GM23338 (cell line): ENCODE data around the gene GALNT15. TPM values are rescaled to one million over a fixed set of nuclear protein-coding genes. Genes with fewer than 3 reads are reported as not detected.
A peak's percentile ranks its signal among the peaks of the same experiment; 100 is the strongest.

Experiments
- ATAC-seq: fragments of 200-7000 bp; cut with Tn5 transposase; 3 replicates; pipeline ENCODE4 v1.9.1; 2020
- DNase-seq: peaks from one replicate; pipeline ENCODE4 v3.0.0-alpha.2; 2015; ENCODE audit warnings: low spot score
- H2AFZ ChIP-seq: fragments of 200-600 bp; sonication (generic); 2 replicates; pipeline ENCODE4 v1.8.0; 2016; ENCODE audit warnings: antibody characterized with exemption, mild to moderate bottlenecking, moderate library complexity
- H3F3A ChIP-seq: fragments of 200-600 bp; sonication (generic); replicated peaks from 2 replicates; pipeline ENCODE4 v1.8.0; 2017; ENCODE audit warnings: antibody characterized with exemption, mixed run types, low read depth
- H3K27ac ChIP-seq: fragments of 200-600 bp; sonication (generic); 2 replicates; pipeline ENCODE4 v1.6.1; 2016; ENCODE audit warnings: low read depth
- H3K27me3 ChIP-seq: fragments of 200-600 bp; sonication (generic); 2 replicates; pipeline ENCODE4 v1.8.0; 2016; ENCODE audit warnings: mild to moderate bottlenecking, mixed run types, moderate library complexity; ENCODE audit not compliant: insufficient read depth
- H3K36me3 ChIP-seq: fragments of 200-600 bp; sonication (generic); 2 replicates; pipeline ENCODE4 v1.8.0; 2016; ENCODE audit warnings: mild to moderate bottlenecking; ENCODE audit not compliant: insufficient read depth
- H3K4me1 ChIP-seq: fragments of 200-600 bp; sonication (generic); 2 replicates; pipeline ENCODE4 v1.8.0; 2016; ENCODE audit warnings: mild to moderate bottlenecking, moderate library complexity; ENCODE audit not compliant: insufficient read depth
- H3K4me2 ChIP-seq: fragments of 200-600 bp; sonication (generic); 2 replicates; pipeline ENCODE4 v1.7.1; 2017; ENCODE audit warnings: mixed run types
- H3K4me3 ChIP-seq: fragments of 200-600 bp; sonication (generic); 2 replicates; pipeline ENCODE4 v1.6.1; 2016; ENCODE audit warnings: mixed run types
- H3K79me2 ChIP-seq: fragments of 200-600 bp; sonication (generic); replicated peaks from 2 replicates; pipeline ENCODE4 v1.8.0; 2017; ENCODE audit warnings: mild to moderate bottlenecking; ENCODE audit not compliant: insufficient read depth
- H3K9me2 ChIP-seq: fragments of 200-600 bp; sonication (generic); 2 replicates; pipeline ENCODE4 v1.8.0; 2017; ENCODE audit not compliant: insufficient read depth
- H4K20me1 ChIP-seq: fragments of 200-600 bp; sonication (generic); replicated peaks from 2 replicates; pipeline ENCODE4 v1.8.0; 2017; ENCODE audit warnings: mild to moderate bottlenecking; ENCODE audit not compliant: insufficient read depth
- H3K27ac Mint-ChIP-seq: 2 replicates; pipeline ENCODE4 v1.8.0; 2020; ENCODE audit warnings: inconsistent platforms, mild to moderate bottlenecking, moderate library complexity, mixed read lengths
- H3K27me3 Mint-ChIP-seq: 3 replicates; pipeline ENCODE4 v1.8.0; 2022; ENCODE audit warnings: low read depth, mild to moderate bottlenecking, moderate library complexity, mixed read lengths, inconsistent platforms; ENCODE audit not compliant: insufficient read depth, poor library complexity
- H3K36me3 Mint-ChIP-seq: 3 replicates; pipeline ENCODE4 v1.8.0; 2021; ENCODE audit warnings: low read depth, mild to moderate bottlenecking, inconsistent platforms, moderate library complexity, mixed read lengths
- H3K4me1 Mint-ChIP-seq: 3 replicates; pipeline ENCODE4 v1.8.0; 2020; ENCODE audit warnings: mild to moderate bottlenecking, inconsistent platforms, mixed read lengths
- H3K4me3 Mint-ChIP-seq: 3 replicates; pipeline ENCODE4 v1.8.0; 2021; ENCODE audit warnings: moderate library complexity, mild to moderate bottlenecking, inconsistent platforms, mixed read lengths
- H3K9me3 Mint-ChIP-seq: 3 replicates; pipeline ENCODE4 v1.8.0; 2020; ENCODE audit warnings: moderate library complexity, mild to moderate bottlenecking, inconsistent platforms, mixed read lengths
- CREB1 ChIP-seq: fragments of 250-450 bp; sonication (Bioruptor Pico); IDR thresholded peaks from 2 replicates; pipeline ENCODE4 v1.5.0; 2020; ENCODE audit warnings: low read depth, mild to moderate bottlenecking, moderate library complexity
- NANOG ChIP-seq: IDR thresholded peaks from 2 replicates; pipeline ENCODE4 v1.6.1; 2016; ENCODE audit warnings: antibody characterized with exemption, borderline replicate concordance
- POLR2AphosphoS5 ChIP-seq: IDR thresholded peaks from 2 replicates; pipeline ENCODE4 v1.6.1; 2016; ENCODE audit warnings: antibody characterized with exemption, low read depth
- STAT1 ChIP-seq: IDR thresholded peaks from one replicate; pipeline ENCODE4 v1.6.1; 2016; ENCODE audit warnings: antibody characterized with exemption; ENCODE audit not compliant: unreplicated experiment
- ZNF331 ChIP-seq: fragments of 250-450 bp; sonication (Bioruptor Pico); IDR thresholded peaks from 2 replicates; pipeline ENCODE4 v1.5.0; 2020; ENCODE audit warnings: low read depth, mild to moderate bottlenecking, moderate library complexity
- polyA plus RNA-seq: library from polyadenylated mRNA; unstranded; fragments of >200 nt; fragmentation: Nextera tagmentation; extraction: Ambion mirVana; gene quantifications from 2 replicates; pipeline ENCODE4 v1.2.1, GENCODE V29; 2016
- total RNA-seq: library from RNA; depleted of rRNA; stranded (reverse); fragments of >200 nt; shearing (Covaris generic); gene quantifications from 2 replicates; pipeline ENCODE4 v1.2.3, GENCODE V29; 2014
- TF ChIP-seq, protein P1 (sequence below), 2 experiments: fragments of 200-600 bp in 1 of 2; sonication (generic) in 1 of 2; conservative IDR thresholded peaks; 2 replicates each; pipeline versions ENCODE4 v1.5.1 to v1.6.1; 2016 to 2017; ENCODE audit warnings: antibody characterized with exemption in 2 of 2, low read depth in 2 of 2, mild to moderate bottlenecking in 2 of 2, moderate library complexity in 1 of 2
- TF ChIP-seq, protein P2 (sequence below): fragments of 250-450 bp; sonication (Bioruptor Pico); IDR thresholded peaks from 2 replicates; pipeline ENCODE4 v1.5.0; 2020; ENCODE audit warnings: mild to moderate bottlenecking, moderate library complexity
- TF ChIP-seq, protein P3 (sequence below): IDR thresholded peaks from 2 replicates; pipeline ENCODE4 v1.6.1; 2016; ENCODE audit warnings: antibody characterized with exemption

Gene GALNT15
- total and polyA plus RNA-seq, 2 experiments from 2014 or later, result 0.06 to 0.35 TPM

DNA sequence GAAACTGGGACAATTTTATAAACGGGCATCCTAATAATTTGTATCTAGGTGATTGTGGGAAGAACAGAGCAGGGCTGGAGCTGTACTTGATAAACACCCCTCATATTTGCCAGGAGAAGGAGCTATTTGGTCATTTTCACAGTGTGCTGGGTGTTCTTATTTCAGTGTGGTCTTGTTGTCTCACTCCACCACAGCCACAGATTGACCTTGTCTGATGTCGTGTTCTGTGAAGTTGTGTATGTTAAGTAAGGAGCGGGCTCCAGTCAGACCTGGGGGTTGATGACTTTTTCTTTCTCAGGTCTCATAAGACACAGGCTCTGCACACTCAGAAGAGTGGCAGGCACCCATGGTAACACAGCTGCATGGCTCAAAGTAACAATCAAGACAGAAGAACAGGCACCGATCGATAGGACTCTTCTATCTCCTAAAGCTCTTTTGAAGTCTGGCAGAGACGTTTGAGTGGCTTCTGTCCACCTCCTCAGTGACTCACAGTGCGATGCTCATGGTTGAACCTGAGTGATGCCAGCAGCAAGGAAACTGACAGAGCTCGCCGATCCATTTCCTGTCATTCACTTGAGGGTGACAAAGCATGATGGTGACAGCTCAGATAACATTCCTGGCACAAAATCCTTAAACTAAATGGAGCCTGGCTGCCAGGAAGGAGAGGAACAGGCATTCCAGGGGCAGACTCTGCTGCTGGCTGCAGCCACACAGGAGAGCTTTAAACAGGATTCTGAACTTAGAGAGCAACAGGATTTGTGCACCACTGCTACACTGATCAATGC lies 69.4 kb downstream of the GALNT15 start:
- no peaks in the 10 kb centered on the region for H3K9me2 ChIP-seq
- Mint-ChIP-seq H3K27me3 (peaks cover 6% of the 10 kb centered on the region), H3K4me1 (peaks cover 4% of the 10 kb centered on the region; the same call in 2 of the 3 replicates), H3K4me3 (no peak overlapping the region), H3K27ac (no peak overlapping the region), H3K9me3 (no peaks in the 10 kb centered on the region; the same call in 2 of the 3 replicates), H3K36me3 (no peaks in the 10 kb centered on the region)
- H3K4me2 ChIP-seq, result no peak overlapping the region
- DNase-seq (no peak), ATAC-seq (no peak)
- H3K79me2 ChIP-seq, result no peaks in the 10 kb centered on the region
- H2AFZ ChIP-seq, result peak overlapping the region; percentile 10; the same call in 1 of the 2 replicates
- H3F3A ChIP-seq, result no peaks in the 10 kb centered on the region
- no peak overlapping the region for H3K4me3 ChIP-seq
- TF ChIP-seq, protein P1, sequence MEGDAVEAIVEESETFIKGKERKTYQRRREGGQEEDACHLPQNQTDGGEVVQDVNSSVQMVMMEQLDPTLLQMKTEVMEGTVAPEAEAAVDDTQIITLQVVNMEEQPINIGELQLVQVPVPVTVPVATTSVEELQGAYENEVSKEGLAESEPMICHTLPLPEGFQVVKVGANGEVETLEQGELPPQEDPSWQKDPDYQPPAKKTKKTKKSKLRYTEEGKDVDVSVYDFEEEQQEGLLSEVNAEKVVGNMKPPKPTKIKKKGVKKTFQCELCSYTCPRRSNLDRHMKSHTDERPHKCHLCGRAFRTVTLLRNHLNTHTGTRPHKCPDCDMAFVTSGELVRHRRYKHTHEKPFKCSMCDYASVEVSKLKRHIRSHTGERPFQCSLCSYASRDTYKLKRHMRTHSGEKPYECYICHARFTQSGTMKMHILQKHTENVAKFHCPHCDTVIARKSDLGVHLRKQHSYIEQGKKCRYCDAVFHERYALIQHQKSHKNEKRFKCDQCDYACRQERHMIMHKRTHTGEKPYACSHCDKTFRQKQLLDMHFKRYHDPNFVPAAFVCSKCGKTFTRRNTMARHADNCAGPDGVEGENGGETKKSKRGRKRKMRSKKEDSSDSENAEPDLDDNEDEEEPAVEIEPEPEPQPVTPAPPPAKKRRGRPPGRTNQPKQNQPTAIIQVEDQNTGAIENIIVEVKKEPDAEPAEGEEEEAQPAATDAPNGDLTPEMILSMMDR (conservative IDR thresholded peaks at IDR 0.05; ENCODE audit: low read depth in 2 of 2), result no peak
- TF ChIP-seq, protein P2, sequence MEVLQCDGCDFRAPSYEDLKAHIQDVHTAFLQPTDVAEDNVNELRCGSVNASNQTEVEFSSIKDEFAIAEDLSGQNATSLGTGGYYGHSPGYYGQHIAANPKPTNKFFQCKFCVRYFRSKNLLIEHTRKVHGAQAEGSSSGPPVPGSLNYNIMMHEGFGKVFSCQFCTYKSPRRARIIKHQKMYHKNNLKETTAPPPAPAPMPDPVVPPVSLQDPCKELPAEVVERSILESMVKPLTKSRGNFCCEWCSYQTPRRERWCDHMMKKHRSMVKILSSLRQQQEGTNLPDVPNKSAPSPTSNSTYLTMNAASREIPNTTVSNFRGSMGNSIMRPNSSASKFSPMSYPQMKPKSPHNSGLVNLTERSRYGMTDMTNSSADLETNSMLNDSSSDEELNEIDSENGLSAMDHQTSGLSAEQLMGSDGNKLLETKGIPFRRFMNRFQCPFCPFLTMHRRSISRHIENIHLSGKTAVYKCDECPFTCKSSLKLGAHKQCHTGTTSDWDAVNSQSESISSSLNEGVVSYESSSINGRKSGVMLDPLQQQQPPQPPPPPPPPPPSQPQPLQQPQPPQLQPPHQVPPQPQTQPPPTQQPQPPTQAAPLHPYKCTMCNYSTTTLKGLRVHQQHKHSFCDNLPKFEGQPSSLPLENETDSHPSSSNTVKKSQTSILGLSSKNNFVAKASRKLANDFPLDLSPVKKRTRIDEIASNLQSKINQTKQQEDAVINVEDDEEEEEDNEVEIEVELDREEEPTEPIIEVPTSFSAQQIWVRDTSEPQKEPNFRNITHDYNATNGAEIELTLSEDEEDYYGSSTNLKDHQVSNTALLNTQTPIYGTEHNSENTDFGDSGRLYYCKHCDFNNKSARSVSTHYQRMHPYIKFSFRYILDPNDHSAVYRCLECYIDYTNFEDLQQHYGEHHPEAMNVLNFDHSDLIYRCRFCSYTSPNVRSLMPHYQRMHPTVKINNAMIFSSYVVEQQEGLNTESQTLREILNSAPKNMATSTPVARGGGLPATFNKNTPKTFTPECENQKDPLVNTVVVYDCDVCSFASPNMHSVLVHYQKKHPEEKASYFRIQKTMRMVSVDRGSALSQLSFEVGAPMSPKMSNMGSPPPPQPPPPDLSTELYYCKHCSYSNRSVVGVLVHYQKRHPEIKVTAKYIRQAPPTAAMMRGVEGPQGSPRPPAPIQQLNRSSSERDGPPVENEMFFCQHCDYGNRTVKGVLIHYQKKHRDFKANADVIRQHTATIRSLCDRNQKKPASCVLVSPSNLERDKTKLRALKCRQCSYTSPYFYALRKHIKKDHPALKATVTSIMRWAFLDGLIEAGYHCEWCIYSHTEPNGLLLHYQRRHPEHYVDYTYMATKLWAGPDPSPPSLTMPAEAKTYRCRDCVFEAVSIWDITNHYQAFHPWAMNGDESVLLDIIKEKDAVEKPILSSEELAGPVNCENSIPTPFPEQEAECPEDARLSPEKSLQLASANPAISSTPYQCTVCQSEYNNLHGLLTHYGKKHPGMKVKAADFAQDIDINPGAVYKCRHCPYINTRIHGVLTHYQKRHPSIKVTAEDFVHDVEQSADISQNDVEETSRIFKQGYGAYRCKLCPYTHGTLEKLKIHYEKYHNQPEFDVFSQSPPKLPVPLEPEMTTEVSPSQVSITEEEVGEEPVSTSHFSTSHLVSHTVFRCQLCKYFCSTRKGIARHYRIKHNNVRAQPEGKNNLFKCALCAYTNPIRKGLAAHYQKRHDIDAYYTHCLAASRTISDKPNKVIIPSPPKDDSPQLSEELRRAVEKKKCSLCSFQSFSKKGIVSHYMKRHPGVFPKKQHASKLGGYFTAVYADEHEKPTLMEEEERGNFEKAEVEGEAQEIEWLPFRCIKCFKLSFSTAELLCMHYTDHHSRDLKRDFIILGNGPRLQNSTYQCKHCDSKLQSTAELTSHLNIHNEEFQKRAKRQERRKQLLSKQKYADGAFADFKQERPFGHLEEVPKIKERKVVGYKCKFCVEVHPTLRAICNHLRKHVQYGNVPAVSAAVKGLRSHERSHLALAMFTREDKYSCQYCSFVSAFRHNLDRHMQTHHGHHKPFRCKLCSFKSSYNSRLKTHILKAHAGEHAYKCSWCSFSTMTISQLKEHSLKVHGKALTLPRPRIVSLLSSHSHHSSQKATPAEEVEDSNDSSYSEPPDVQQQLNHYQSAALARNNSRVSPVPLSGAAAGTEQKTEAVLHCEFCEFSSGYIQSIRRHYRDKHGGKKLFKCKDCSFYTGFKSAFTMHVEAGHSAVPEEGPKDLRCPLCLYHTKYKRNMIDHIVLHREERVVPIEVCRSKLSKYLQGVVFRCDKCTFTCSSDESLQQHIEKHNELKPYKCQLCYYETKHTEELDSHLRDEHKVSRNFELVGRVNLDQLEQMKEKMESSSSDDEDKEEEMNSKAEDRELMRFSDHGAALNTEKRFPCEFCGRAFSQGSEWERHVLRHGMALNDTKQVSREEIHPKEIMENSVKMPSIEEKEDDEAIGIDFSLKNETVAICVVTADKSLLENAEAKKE (CRISPR knock-in tag), result no peak
- no peak for TF ChIP-seq STAT1
- TF ChIP-seq, protein P3, sequence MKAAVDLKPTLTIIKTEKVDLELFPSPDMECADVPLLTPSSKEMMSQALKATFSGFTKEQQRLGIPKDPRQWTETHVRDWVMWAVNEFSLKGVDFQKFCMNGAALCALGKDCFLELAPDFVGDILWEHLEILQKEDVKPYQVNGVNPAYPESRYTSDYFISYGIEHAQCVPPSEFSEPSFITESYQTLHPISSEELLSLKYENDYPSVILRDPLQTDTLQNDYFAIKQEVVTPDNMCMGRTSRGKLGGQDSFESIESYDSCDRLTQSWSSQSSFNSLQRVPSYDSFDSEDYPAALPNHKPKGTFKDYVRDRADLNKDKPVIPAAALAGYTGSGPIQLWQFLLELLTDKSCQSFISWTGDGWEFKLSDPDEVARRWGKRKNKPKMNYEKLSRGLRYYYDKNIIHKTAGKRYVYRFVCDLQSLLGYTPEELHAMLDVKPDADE, result no peak
- TF ChIP-seq NANOG, result no peak
- no peak for TF ChIP-seq POLR2AphosphoS5
- TF ChIP-seq ZNF331, result no peak
- no peak for TF ChIP-seq CREB1 (CRISPR knock-in tag)
- no peaks in the 10 kb centered on the region for H3K4me1 ChIP-seq
- H4K20me1 ChIP-seq, result no peaks in the 10 kb centered on the region
- H3K27ac ChIP-seq, result no peak overlapping the region
- no peaks in the 10 kb centered on the region for H3K27me3 ChIP-seq
- no peaks in the 10 kb centered on the region for H3K36me3 ChIP-seq
